GM21447 (cell line): Measurements from ENCODE around the gene RBSN.

ENCODE experiments used
- ATAC-seq: cut with Tn5 transposase; IDR thresholded peaks from one replicate; pipeline ENCODE4 v1.9.1; 2021; ENCODE audit not compliant: unreplicated experiment

RBSN gene

DNA sequence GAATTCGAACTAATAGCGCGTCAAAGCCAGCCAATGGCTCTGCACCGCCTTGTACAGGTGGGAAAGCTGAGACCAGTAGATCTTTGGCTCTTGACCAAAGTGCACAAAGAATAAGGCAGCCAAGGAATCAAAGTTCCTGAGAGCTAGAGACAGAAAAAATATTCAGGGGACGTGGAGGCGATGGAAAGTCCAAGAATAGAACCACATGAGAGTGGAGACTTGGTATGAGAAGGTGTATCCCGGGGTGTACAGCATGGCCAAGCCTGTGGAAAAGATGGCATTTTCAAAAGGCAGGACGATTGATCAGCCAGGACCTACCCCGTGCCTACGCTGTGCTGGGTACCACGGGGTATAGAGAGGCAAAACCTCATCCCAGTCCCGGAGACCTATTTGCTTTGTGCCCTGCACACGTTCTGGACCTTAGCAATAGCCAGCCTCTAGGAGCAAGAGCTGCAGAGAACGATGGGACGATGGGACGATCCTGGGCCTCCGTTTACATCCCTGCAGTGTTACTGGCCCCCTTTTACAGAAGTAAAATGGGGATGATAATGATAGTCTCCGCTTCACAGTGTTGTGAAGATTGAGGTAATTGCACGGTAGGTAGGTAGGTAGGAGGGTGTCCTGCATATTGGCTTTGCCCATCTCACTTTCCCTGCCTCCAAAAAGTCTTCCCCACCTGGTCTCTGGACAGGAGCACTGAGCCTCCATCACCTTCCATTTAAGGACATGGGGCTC, 583 bp upstream of the RBSN start:
- ATAC-seq = peak; percentile 13

DNA sequence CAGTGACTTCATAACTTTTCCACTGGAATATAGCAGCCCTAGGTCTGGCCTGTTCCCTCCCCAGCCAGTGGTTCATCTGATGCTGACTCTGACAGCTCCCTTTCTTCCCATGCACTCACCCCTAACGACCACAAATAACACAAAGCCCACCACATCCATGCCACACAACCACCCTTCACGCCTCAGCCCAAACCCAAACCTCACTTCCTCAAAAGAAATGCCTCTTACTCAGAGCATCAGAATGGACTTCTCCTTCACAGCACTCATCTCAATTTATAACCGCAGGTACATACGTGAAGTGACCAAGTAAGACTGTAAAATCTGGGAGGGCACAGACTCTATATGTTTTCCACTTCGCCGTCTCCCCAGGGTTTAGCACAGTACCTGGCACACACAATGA, 1.1 kb downstream of the RBSN start:
- no peak for ATAC-seq

DNA sequence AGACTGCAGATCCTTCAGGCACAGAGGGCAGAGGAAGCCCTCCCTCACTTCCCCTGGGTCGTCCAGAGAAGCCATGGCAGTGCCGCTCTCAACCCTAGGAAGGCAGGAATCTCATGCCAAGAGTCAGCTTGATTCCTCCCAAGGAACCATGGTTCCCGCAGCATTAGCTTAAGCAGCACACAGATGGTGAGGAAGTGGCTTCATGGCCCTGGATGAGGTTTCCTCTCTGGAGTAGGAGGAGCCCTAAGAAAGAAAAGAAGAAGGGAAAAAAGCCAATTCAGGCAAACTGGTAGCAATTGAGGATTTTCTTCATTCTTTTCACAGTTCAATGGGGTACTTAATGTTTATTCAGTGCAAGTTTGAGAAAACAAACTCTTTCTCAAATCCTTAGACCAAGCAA, 2.9 kb downstream of the RBSN start:
- no peak for ATAC-seq

DNA sequence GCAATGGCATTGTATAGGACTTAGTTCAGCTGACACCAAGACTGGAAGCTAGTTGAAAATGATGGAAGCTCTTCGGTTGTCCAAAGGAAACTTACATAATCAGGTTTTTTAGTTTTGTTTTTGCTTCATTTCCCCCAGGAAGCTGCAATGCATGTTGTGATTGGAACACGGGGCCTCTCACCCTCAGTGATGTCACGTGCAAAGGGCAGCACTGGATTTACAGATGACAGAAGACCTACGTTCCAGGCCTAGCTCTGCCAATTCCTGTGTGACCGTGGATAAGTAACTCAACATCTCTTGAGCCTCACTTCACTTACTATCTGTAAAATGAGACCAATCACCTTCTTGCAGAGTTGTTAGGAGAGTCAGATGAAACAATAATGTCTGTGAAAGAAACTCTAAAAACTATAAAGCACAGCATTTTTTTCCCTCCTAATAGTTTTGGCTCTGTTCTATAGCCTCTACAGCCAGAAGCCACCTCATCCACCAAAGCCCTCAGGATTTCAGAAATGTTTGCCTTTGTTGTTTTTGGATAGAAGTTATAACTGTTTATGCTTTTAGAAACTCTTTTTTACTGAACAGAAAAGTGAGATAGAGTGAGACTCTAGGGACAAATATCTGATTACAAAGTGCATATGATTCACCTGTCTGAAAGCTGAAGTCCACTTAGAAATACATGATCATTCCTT, 4.6 kb downstream of the RBSN start:
- ATAC-seq = no peak

DNA sequence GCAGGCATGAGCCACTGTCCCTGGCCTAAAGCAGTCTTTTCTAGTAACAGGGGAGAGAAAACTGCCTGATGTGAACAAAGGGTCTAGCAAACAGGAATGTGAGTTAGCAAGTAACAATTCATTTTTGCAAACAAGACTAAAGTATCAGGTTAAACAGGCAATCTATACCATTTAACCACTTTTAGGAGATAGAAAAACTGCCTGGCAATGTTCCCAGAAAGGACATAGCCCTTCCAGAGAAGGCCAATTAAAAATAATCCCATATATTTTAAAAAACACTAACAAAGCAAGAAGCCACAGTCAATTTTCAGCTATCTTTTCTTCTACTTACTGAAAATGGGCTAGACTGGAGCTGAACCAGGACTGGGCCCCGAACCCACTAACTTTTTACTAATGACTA, 6.3 kb downstream of the RBSN start:
- no peak for ATAC-seq

DNA sequence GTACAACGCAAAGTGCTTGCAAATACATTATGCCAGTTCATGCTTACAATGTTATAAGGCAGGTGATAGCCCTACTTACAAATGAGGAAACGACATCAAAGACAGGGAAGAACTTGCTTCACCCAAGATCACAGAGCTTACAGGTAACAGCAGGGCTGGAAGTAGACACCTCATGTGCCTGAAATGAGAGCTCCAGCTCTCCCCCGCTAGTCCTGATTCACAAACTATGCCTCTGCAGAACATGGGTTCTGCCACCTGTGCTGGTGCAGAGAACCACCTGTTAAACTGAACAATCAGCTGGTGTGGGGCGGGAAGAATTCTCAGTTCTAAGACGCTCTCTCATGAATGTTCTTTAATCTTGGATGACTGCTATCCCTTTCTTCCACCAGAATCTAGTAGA, 7.4 kb downstream of the RBSN start:
- ATAC-seq = no peak

DNA sequence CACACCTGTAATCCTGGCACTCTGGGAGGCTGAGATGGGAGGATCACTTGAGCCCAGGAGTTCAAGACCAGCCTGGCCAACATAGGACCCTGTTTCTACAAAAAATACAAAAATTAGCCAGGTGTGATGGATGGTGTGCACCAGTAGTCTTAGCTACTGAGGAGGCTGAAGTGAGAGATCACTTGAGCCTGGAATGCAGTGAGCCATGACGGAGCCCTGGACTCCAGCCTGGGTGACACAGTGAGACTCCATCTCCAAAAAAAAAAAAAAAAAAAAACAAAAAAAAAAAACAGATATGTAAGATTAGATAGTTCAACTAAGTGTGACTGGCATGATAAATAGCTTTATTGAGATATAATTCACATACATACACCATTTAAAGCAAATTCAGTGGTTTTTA, 9.7 kb downstream of the RBSN start:
- ATAC-seq = no peak

DNA sequence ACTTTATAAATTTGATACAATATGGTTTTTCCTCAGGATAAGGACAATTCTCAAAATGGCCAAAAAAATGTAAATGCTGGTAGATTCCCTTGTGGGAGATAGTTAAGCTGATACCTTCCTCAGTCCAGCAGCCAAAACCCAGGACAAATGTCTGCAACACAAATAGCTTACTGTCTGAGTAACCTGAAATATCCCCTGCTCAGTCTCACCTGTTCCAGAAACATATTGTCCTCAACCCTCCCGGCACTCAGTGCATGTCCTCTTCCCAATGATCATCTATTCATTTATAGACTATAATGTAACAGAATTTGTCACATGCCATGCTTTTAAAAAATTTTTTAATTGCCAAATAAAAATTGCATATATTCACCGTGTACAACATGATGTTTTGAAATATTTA, 12.2 kb downstream of the RBSN start:
- no peak for ATAC-seq

DNA sequence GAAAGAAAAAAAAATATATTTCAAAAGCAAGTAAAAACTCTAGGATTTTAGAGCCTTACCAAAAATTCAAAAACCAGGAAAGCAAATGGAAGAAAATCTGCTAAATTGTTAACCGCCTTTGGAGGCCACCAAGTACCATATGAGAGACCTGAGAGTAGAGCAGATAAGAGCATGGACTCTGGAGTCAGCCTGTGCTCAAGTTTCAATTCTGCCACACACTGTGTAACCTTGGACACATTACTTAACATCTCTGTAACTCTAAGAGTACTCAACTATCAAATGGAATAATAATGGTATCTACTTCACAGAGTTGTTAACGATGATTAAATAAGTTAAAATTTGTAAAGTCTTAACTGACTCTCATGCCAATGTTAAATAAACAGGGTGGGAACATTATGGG, 12.7 kb downstream of the RBSN start:
- no peak for ATAC-seq

DNA sequence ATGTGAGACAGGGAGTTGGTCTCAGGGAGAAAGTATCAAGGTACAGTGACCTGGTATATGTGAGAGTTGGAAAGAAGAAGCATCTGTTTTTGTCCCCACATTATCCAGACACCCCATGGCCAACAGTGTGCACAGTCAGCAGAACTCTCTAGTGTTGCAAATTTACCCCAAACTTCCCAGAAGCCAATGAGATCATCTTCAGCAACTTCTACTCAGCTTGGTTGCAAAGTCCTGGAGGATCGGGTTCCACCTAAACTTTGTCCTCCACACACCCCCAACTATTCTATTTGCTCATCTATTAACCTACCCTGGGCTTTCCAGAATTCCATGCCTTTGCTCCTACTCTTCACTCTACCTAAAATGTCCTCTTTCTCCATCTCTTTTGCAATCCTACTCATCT, 15.7 kb downstream of the RBSN start:
- ATAC-seq = no peak

DNA sequence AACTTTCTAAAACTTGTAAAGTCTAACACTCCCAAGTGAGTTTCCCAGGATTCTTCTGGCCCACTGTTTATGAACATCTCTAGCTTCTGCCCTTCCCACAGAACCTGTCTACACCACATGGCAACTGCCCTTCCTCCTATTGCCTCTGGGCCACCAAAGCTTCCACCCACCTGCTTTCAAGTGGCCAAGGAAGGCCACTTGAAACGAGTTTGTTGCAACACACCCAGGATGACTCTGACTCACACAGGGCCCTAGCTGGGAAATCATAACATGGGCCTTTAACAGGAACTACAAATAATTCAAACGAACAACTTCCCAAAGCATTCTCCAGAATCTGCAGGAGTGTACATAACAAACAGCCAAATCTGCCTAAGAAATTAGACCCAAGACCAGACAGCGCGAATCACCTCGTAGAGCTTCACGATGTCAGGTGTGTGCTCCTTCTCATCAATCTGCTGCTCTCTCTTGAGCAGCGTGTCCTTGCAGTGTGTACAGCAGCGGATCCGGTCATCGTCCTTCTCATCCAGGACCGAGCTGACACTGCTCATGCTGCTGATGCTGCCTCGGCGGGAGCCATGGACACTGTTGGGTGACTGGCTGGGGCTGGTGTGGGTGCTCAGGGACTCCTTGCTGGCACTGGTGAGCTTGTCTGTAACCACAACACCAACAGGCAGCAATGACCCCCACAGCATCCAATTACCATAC, 16.8 kb downstream of the RBSN start:
- no peak for ATAC-seq

DNA sequence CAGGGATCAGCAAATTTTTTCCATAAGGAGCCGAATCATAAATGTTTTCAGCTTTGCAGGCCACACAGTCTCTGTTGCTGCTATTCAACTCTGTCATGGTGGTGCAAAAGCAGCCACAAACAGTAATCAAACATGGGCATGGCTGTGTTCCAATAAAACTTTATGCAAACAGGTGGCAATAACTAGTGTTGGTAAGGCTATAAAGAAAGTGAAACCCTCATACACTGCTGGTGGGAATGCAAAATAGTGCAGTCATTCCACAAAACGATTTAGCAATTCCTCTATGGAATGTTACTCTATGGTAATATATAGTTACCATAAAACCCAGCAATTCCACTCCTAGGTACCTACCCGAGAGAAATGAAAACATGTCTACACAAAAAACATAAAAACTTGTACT, 19.9 kb downstream of the RBSN start:
- no peak for ATAC-seq

DNA sequence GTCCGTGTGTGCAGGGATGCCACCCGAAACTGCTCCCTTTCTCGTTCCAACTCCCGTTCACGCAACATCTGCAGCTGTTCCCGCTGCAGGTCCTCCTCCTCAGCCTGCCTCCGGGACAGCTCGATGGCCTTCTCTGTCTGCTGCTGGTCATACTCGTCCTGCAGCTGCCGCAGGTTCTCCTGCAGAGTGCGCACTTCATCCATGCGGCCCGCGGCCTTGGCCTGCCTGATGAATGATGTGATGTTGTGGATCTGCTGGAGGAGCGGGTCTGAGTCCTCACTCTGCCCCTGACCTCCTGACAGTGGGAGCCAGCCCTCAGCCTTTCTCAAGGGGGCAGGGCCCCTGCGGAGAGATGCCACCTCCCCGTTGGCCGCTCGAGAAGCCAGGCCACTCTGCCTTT, 24.4 kb downstream of the RBSN start:
- no peak for ATAC-seq

DNA sequence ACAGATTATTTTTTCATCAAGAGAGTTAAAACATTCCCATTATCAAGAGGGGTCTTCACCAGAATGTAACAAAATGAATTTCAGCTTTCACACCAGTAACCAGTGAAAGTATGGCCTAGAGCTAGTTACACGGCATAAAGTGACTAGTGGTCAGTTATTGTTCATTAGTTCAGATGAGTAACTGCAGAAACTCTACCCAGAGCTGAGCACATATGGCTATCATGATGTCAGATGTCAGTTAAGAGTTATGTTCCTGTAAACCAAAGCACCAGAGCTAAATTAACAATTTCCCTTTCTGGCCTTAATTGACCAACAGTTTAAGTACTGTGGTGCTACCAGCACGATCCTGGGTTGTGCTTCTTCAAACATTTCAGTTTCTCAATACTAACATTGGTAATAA, 27.2 kb downstream of the RBSN start:
- no peak for ATAC-seq

DNA sequence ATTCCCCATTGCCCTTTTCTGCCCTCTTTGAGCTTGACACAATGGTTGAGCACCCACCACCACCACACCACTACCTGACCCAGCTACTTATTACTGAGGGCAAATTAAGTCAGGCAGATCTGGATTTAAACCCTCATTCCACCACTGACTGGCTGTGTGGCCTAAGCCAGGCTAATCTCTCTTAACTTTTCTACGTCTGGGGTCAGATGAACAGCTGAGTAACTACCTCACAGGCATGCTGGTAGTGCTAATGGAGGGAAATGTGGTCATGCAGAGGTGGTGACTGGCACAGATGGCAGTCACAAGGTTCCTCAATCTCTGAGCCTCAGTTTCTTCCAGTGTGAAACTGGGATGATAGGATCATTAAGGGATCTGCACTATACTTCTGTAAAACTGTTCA, 29.5 kb downstream of the RBSN start:
- no peak for ATAC-seq

DNA sequence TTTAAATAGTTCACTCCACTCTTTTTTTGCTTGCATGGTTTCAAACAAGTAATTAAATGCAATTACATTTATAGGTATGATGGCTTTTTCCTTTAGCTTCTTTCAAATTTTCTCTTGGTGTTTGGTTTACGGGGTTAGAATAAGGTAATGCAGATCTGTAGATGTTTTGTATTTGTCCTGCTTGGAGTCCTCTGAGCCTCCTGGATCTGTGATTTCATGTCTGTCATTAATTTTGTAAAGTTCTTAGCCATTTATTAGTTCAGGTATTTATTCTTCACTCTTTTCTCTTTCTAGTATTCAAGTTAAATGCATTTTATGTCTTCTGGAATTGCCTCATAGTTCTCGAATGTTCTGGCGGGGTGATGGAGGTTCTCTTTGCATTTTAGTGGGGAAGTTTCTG, 32.5 kb downstream of the RBSN start:
- no peak for ATAC-seq

DNA sequence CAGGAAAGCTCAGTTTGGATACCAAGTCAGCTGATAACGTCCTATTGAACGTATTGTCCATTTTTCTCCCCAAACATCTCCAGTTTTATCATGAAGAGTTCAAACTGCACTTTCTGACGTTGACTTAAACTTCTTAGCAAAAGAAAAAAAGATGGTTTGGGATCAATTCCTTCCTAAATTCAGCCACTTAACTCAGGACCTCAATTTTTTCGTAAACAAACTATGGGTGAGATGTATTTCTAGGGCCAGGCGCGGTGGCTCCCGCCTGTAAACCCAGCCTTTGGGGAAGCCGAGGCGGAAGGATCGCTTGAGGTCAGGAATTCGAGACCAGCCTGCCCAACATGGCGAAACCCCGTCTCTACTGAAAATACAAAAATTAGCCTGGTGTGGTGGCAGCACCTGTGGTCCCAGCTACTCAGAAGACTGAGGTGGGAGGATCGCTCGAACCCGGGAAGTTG, 33.4 kb downstream of the RBSN start:
- ATAC-seq = no peak

DNA sequence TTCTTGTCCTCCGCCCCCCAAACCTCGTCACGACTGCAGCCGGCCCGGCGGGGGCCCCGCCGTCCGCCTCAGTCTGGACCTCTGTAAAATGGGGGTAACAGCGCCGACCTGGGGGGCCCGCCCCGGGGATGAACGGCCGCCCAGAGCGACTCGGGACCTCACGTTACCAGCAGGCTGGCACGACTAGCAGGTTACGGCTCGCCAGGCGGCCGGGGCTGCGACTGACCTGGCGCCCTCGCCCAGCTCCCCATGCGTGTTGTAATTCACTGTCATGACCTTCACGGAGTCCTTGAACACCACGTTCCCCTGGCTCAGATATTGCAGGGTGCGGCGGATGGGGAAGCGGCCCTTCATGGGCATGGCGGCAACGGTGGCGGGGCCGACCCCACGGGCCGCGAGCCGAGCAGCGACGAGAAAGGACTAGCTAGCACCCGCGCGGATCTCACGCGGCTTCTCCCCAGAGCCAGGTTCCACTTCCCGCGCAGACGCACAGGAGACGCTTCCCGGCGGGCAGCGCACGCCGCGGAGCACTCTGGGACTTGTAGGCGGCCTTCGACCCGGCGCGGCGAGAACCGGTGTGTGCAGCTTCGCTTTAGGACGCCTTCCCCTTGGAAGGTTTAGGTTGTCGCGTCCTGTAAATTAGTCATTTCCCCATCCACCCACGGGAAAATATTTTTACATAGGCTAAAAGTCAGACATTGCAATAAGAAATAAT, 34.0 kb downstream of the RBSN start, which contains the start of gene MRPS25:
MRPS25 (minus strand) TSS at position 481 of the 715 bp plus-strand sequence; CDS start at position 360, 121 bp downstream.
- peak; percentile 94 for ATAC-seq

DNA sequence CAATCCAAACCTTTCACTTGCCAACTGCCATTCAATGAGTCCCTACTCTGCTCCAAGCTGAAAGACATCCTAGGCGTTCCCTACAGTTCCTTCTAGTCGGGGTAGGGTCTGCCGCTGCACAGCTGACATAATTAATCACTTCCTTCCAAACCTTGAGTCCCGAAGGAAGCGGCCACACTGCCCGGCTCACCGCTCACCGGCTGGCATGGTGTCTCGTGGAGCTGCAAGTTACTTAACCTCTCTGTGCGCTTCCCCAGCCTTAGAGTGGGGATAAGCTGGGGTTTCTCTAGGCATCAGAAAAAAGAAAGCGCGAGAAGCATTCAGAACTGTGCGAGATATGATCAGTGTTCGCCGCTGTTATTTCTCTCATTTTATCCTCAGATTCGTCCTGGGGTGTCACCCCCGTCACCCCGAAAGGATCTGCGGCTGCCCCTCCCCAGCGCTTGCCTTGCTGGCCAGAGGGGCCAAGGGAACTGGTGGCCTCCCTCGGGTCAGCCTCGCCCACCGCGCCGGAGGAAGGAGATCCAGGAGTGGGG, 34.6 kb downstream of the RBSN start:
- peak; percentile 35 for ATAC-seq

DNA sequence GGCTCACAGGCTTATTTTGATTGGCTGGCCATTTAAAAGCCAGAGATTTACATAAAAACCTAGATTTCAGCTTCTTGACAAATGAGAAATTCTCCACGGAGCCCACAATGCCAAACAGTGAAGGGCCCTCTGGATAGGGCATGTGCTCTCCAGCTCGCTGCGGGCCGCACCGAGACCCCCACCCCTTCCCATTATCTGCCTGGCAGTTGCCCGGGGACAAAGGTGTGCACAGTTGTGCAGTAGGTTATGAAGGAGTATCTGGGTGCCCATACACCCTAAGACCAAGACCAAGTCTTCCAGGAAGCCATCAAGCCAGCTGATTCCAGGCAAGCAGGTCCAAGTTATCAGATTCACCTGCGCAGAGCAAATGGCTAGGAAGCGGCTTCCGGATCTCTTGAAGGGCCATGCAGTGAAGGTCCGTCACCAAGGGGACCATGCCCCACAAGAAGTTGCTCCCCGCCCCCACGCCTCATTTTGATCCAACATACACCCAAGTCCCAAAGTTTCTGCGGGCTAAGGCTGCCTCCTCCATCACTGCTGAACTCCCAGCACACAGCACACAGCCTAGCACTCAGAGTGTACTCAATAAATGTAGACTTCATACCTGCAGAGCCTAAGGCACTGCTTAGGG, 35.2 kb downstream of the RBSN start:
- no peak for ATAC-seq

DNA sequence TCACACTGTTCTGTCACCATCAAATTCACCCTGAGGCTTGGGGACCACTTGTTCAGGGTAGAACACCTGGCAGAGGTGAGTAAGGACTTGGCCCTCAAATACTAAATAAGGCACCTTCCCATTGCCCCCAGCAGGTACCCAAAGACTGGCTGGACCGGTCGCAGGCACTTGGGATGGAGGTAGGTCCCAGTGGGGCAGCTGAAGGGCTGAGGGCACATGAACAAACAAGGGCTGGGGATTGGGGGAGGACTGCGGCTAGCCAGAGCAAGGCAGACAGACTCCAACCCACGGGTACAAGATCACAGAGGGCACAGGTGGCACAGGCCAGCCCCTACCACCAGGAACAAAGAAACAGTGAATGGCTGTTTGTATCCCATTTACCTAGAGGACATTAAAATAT, 35.7 kb downstream of the RBSN start:
- ATAC-seq = no peak
